ENCODE results near the gene FAM20B. TPM values are rescaled to one million over a fixed set of nuclear protein-coding genes. Genes with fewer than 3 reads are reported as not detected.

The FAM20B gene
- total and polyA plus RNA-seq, 2 of the 13 experiments (the other 11 are each of a cell fraction or from before 2014, with no cell fraction given): 13.8 to 26.9 TPM

DNA sequence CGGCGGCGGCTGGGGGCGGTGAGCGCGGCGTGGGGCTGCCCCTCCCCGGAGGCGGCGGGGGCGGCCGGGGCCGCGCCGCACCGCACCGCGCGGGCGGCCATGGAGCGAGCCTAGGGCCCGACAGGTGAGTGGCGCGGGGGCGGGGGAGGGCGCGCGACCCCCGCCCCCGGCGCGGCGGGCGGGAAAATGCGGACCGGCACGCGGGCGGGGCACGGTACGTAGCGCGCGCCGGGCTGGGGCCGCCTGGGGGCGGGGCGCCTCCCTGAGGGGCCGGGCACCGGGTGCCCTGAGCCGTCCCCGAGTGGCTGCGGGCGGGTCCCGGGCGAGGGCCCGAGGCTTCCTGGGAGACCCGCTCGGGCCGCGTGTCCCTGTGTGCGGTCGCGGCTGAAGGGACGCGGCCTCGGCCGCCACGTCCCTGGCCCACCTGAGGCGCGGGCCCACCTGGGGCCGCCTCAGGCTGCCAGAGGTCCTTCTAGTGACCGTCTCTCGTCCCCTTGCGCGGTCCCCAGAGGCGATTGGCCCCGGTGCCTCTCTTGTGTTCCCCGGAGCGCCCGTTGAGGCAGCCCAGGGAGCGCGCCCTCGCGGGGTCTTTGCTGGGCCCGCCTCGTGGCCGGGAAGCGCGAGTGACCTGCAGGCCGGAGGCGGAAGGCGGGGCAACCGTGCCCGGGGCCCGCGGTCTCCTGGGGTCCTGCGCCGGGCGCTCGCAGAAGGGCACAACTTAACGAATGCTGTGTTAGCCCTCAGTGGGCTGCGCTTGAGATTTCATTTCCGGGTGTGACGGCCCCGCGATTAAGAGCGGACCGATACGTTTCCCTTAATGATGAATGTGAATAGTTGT, 500 bp downstream of the FAM20B start (continued):
- TF ChIP-seq, protein P1, sequence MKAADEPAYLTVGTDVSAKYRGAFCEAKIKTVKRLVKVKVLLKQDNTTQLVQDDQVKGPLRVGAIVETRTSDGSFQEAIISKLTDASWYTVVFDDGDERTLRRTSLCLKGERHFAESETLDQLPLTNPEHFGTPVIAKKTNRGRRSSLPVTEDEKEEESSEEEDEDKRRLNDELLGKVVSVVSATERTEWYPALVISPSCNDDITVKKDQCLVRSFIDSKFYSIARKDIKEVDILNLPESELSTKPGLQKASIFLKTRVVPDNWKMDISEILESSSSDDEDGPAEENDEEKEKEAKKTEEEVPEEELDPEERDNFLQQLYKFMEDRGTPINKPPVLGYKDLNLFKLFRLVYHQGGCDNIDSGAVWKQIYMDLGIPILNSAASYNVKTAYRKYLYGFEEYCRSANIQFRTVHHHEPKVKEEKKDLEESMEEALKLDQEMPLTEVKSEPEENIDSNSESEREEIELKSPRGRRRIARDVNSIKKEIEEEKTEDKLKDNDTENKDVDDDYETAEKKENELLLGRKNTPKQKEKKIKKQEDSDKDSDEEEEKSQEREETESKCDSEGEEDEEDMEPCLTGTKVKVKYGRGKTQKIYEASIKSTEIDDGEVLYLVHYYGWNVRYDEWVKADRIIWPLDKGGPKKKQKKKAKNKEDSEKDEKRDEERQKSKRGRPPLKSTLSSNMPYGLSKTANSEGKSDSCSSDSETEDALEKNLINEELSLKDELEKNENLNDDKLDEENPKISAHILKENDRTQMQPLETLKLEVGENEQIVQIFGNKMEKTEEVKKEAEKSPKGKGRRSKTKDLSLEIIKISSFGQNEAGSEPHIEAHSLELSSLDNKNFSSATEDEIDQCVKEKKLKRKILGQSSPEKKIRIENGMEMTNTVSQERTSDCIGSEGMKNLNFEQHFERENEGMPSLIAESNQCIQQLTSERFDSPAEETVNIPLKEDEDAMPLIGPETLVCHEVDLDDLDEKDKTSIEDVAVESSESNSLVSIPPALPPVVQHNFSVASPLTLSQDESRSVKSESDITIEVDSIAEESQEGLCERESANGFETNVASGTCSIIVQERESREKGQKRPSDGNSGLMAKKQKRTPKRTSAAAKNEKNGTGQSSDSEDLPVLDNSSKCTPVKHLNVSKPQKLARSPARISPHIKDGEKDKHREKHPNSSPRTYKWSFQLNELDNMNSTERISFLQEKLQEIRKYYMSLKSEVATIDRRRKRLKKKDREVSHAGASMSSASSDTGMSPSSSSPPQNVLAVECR (CRISPR knock-in tag; IDR thresholded peaks at IDR 0.05; ENCODE audit: borderline replicate concordance): peak; percentile 78
- TF ChIP-seq RXRA (CRISPR knock-in tag; IDR thresholded peaks at IDR 0.05) (0 out of 2 replicates have a peak, but pooled peaks have one; percentile 58), STAG1 (CRISPR knock-in tag; IDR thresholded peaks at IDR 0.05) (0 out of 2 replicates have a peak, but pooled peaks have one; percentile 4), ZNF224 (CRISPR knock-in tag; IDR thresholded peaks at IDR 0.05) (peak; percentile 77; the same call in 1 of the 2 replicates), HDAC1 (CRISPR knock-in tag; IDR thresholded peaks at IDR 0.05) (peak; percentile 70; the same call in 1 of the 2 replicates), RBM39 (IDR thresholded peaks at IDR 0.05; ENCODE audit: low read depth, low read length, poor library complexity, severe bottlenecking) (peak; percentile 32), ZNF724P (CRISPR knock-in tag; IDR thresholded peaks at IDR 0.05; ENCODE audit: borderline replicate concordance) (peak; percentile 66; the same call in 1 of the 2 replicates), REPIN1 (CRISPR knock-in tag; IDR thresholded peaks at IDR 0.05; ENCODE audit: borderline replicate concordance, low read depth) (no peak), GABPB1 (CRISPR knock-in tag; IDR thresholded peaks at IDR 0.05) (peak; percentile 77), RFXANK (CRISPR knock-in tag; IDR thresholded peaks at IDR 0.05) (no peak), CHCHD3 (CRISPR knock-in tag; IDR thresholded peaks at IDR 0.05) (peak; percentile 80; the same call in 1 of the 2 replicates), PCBP1 (IDR thresholded peaks at IDR 0.05; ENCODE audit: borderline replicate concordance, low read depth, low read length) (no peak), KDM3A (CRISPR knock-in tag; IDR thresholded peaks at IDR 0.05; ENCODE audit: low read depth) (0 out of 2 replicates have a peak, but pooled peaks have one; percentile 14), POLR2A (IDR thresholded peaks at IDR 0.05; ENCODE audit: insufficient read depth in 1 of 2, low read depth in 2 of 2, low read length in 2 of 2) (peak; percentile 86 to 87; a peak in 3 of 4 replicates), IRX3 (CRISPR knock-in tag; IDR thresholded peaks at IDR 0.05; ENCODE audit: borderline replicate concordance, low read depth) (0 out of 2 replicates have a peak, but pooled peaks have one; percentile 68), HMG20B (CRISPR knock-in tag; conservative IDR thresholded peaks at IDR 0.05) (0 out of 2 replicates have a peak, but pooled peaks have one; percentile 37), TRIM24 (CRISPR knock-in tag; IDR thresholded peaks at IDR 0.05) (no peak), ZBTB7B (CRISPR knock-in tag; IDR thresholded peaks at IDR 0.05) (peak; percentile 74; the same call in 1 of the 2 replicates), ELF3 (CRISPR knock-in tag; IDR thresholded peaks at IDR 0.05) (peak; percentile 63), MTA1 (CRISPR knock-in tag; IDR thresholded peaks at IDR 0.05; ENCODE audit: borderline replicate concordance) (peak; percentile 69; the same call in 1 of the 2 replicates)
- TF ChIP-seq, protein P2, sequence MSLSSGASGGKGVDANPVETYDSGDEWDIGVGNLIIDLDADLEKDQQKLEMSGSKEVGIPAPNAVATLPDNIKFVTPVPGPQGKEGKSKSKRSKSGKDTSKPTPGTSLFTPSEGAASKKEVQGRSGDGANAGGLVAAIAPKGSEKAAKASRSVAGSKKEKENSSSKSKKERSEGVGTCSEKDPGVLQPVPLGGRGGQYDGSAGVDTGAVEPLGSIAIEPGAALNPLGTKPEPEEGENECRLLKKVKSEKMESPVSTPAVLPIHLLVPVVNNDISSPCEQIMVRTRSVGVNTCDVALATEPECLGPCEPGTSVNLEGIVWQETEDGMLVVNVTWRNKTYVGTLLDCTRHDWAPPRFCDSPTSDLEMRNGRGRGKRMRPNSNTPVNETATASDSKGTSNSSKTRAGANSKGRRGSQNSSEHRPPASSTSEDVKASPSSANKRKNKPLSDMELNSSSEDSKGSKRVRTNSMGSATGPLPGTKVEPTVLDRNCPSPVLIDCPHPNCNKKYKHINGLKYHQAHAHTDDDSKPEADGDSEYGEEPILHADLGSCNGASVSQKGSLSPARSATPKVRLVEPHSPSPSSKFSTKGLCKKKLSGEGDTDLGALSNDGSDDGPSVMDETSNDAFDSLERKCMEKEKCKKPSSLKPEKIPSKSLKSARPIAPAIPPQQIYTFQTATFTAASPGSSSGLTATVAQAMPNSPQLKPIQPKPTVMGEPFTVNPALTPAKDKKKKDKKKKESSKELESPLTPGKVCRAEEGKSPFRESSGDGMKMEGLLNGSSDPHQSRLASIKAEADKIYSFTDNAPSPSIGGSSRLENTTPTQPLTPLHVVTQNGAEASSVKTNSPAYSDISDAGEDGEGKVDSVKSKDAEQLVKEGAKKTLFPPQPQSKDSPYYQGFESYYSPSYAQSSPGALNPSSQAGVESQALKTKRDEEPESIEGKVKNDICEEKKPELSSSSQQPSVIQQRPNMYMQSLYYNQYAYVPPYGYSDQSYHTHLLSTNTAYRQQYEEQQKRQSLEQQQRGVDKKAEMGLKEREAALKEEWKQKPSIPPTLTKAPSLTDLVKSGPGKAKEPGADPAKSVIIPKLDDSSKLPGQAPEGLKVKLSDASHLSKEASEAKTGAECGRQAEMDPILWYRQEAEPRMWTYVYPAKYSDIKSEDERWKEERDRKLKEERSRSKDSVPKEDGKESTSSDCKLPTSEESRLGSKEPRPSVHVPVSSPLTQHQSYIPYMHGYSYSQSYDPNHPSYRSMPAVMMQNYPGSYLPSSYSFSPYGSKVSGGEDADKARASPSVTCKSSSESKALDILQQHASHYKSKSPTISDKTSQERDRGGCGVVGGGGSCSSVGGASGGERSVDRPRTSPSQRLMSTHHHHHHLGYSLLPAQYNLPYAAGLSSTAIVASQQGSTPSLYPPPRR (CRISPR knock-in tag; IDR thresholded peaks at IDR 0.05; ENCODE audit: borderline replicate concordance): 0 out of 2 replicates have a peak, but pooled peaks have one; percentile 10
